ENCODE data around the gene LRRFIP1.

- TF ChIP-seq RAD21 (IDR thresholded peaks at IDR 0.05; ENCODE audit: insufficient read depth, low read depth, low read length) (no peak), NBN (IDR thresholded peaks at IDR 0.05) (no peak), IRF3 (IDR thresholded peaks at IDR 0.05) (no peak), KDM1A (IDR thresholded peaks at IDR 0.05; ENCODE audit: borderline replicate concordance) (no peak), RCOR1 (conservative IDR thresholded peaks at IDR 0.05; ENCODE audit: low read depth, low read length) (no peak), POLR2AphosphoS5 (IDR thresholded peaks at IDR 0.05; ENCODE audit: low read length) (no peak), LARP7 (IDR thresholded peaks at IDR 0.05) (no peak), CTCF (IDR thresholded peaks at IDR 0.05 in 2 of 3, conservative IDR thresholded peaks at IDR 0.05 in 1 of 3; ENCODE audit: control insufficient read depth in 2 of 3, extremely low read depth in 1 of 3, insufficient read depth in 1 of 3, low read depth in 3 of 3, low read length in 3 of 3) (no peak), TAF1 (IDR thresholded peaks at IDR 0.05; ENCODE audit: borderline replicate concordance, low read depth, low read length) (no peak), ZBTB4 (CRISPR knock-in tag; IDR thresholded peaks at IDR 0.05) (no peak), HDGF (IDR thresholded peaks at IDR 0.05) (no peak)
These were observed 23.0 kb upstream of the LRRFIP1 start for GRCh38 chr2:237604391-237604790.

Measured in GM12878 (cell line).